ENCODE data around the gene HMGN2. TPM values are rescaled to one million over a fixed set of nuclear protein-coding genes. Genes with fewer than 3 reads are reported as not detected.

The HMGN2 gene
- total and polyA plus RNA-seq, 4 donors = 51.8 to 218 (median 132) TPM

DNA sequence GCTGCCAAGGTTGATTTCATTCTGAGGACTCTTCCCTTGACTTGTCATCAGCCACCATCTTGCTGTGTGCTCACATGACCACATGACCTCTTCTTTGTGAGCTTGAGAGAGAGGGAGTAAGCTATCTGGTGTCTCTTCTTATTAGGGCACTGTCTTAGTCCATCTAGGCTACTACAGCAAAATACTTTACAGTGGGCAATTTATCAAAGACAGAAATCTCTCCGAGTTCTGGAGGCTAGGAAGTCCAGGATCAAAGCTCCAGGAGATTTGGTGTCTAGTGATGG, 45.5 kb downstream of the HMGN2 start:
- DNase-seq (ENCODE audit: low spot score) = no peak
- 94% methylated on average over 1 of the region's 1 CpG for WGBS
- TF ChIP-seq GABPA (IDR thresholded peaks at IDR 0.05 in 1 of 2, conservative IDR thresholded peaks at IDR 0.05 in 1 of 2) (no peak), HNF4G (IDR thresholded peaks at IDR 0.05) (no peak), FOXA2 (IDR thresholded peaks at IDR 0.05) (no peak), CTCF (IDR thresholded peaks at IDR 0.05; ENCODE audit: low read depth, low read length, missing input control) (no peak), TAF1 (conservative IDR thresholded peaks at IDR 0.05) (no peak), REST (IDR thresholded peaks at IDR 0.05) (no peak), NR2F2 (IDR thresholded peaks at IDR 0.05) (no peak), MAX (IDR thresholded peaks at IDR 0.05) (no peak), SP1 (IDR thresholded peaks at IDR 0.05) (no peak), HNF4A (conservative IDR thresholded peaks at IDR 0.05) (no peak), YY1 (IDR thresholded peaks at IDR 0.05) (no peak), JUND (IDR thresholded peaks at IDR 0.05) (no peak), EGR1 (IDR thresholded peaks at IDR 0.05; ENCODE audit: low read depth in 2 of 2) (no peak), FOXA1 (IDR thresholded peaks at IDR 0.05) (no peak)
- TF ChIP-seq, protein P1, sequence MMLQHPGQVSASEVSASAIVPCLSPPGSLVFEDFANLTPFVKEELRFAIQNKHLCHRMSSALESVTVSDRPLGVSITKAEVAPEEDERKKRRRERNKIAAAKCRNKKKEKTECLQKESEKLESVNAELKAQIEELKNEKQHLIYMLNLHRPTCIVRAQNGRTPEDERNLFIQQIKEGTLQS (IDR thresholded peaks at IDR 0.05) = no peak
- TF ChIP-seq, protein P2, sequence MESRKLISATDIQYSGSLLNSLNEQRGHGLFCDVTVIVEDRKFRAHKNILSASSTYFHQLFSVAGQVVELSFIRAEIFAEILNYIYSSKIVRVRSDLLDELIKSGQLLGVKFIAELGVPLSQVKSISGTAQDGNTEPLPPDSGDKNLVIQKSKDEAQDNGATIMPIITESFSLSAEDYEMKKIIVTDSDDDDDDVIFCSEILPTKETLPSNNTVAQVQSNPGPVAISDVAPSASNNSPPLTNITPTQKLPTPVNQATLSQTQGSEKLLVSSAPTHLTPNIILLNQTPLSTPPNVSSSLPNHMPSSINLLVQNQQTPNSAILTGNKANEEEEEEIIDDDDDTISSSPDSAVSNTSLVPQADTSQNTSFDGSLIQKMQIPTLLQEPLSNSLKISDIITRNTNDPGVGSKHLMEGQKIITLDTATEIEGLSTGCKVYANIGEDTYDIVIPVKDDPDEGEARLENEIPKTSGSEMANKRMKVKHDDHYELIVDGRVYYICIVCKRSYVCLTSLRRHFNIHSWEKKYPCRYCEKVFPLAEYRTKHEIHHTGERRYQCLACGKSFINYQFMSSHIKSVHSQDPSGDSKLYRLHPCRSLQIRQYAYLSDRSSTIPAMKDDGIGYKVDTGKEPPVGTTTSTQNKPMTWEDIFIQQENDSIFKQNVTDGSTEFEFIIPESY (IDR thresholded peaks at IDR 0.05) = no peak
- Histone ChIP-seq H3K4me1 (ENCODE audit: control insufficient read depth in 4 of 4, insufficient read depth in 4 of 4, low read length in 3 of 4) (no peaks in the 10 kb centered on the region), H3K27ac (ENCODE audit: low read depth in 1 of 2, low read length in 2 of 2) (no peak overlapping the region), H3K9ac (ENCODE audit: low read depth in 1 of 2, low read length in 2 of 2) (no peak overlapping the region), H3K36me3 (ENCODE audit: control insufficient read depth in 4 of 4, insufficient read depth in 3 of 4, low read depth in 1 of 4, low read length in 3 of 4) (no peaks in the 10 kb centered on the region), H3K27me3 (ENCODE audit: control insufficient read depth in 4 of 4, insufficient read depth in 4 of 4, low read length in 3 of 4) (no peaks in the 10 kb centered on the region), H3K4me3 (ENCODE audit: low read depth in 1 of 3, low read length in 3 of 3) (no peak overlapping the region), H3K9me3 (ENCODE audit: control insufficient read depth in 4 of 4, low read length in 3 of 4) (no peaks in the 10 kb centered on the region)

DNA sequence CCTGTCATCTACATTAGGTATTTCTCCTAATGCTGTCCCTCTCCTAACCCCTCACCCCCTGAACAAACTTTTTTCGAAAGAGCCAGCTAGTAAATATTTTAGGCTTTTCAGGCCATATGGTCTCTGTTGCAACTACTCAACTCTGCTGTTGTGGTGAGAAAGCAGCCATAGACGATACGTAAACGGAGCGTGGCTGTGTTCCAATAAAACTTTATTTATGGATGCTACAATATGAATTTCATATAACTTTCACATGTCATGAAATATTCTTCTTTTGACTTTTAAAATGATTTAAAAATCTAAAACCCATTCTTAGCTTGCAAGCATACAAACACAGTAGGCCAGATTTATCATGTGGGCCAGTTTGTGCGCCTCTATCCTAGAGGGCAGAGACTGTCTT, 46.1 kb downstream of the HMGN2 start:
- no peaks in the 10 kb centered on the region for H3K27me3 ChIP-seq (ENCODE audit: control insufficient read depth in 4 of 4, insufficient read depth in 4 of 4, low read length in 3 of 4)
- TF ChIP-seq FOXA1 (IDR thresholded peaks at IDR 0.05) (no peak), MAX (IDR thresholded peaks at IDR 0.05) (no peak), SP1 (IDR thresholded peaks at IDR 0.05) (no peak), REST (IDR thresholded peaks at IDR 0.05) (no peak), TAF1 (conservative IDR thresholded peaks at IDR 0.05) (no peak)
- TF ChIP-seq, protein P1 (IDR thresholded peaks at IDR 0.05) = no peak
- 95% methylated on average over 6 of the region's 6 CpGs for WGBS
- no peak for DNase-seq (ENCODE audit: low spot score)
- no peaks in the 10 kb centered on the region for H3K9me3 ChIP-seq (ENCODE audit: control insufficient read depth in 4 of 4, low read length in 3 of 4)
- H3K27ac ChIP-seq (ENCODE audit: low read depth in 1 of 2, low read length in 2 of 2) = no peak overlapping the region
- no peaks in the 10 kb centered on the region for H3K4me1 ChIP-seq (ENCODE audit: control insufficient read depth in 4 of 4, insufficient read depth in 4 of 4, low read length in 3 of 4)
- no peak overlapping the region for H3K9ac ChIP-seq (ENCODE audit: low read depth in 1 of 2, low read length in 2 of 2)
- no peak overlapping the region for H3K4me3 ChIP-seq (ENCODE audit: low read depth in 1 of 3, low read length in 3 of 3)
- H3K36me3 ChIP-seq (ENCODE audit: control insufficient read depth in 4 of 4, insufficient read depth in 3 of 4, low read depth in 1 of 4, low read length in 3 of 4) = no peaks in the 10 kb centered on the region

All from liver (tissue), 9 donors.